GM12872 (cell line): ENCODE data around the gene RC3H1.

ENCODE experiments used
- TF ChIP-seq, protein P1 (sequence below): IDR thresholded peaks from 3 replicates; pipeline ENCODE4 v1.5.1; 2011; ENCODE audit warnings: low read depth, mild to moderate bottlenecking, low read length, moderate library complexity; ENCODE audit not compliant: insufficient read depth

The RC3H1 gene

GRCh38 chr1:174003867-174004266 lies 18.3 kb downstream of the RC3H1 start:
- TF ChIP-seq, protein P1, sequence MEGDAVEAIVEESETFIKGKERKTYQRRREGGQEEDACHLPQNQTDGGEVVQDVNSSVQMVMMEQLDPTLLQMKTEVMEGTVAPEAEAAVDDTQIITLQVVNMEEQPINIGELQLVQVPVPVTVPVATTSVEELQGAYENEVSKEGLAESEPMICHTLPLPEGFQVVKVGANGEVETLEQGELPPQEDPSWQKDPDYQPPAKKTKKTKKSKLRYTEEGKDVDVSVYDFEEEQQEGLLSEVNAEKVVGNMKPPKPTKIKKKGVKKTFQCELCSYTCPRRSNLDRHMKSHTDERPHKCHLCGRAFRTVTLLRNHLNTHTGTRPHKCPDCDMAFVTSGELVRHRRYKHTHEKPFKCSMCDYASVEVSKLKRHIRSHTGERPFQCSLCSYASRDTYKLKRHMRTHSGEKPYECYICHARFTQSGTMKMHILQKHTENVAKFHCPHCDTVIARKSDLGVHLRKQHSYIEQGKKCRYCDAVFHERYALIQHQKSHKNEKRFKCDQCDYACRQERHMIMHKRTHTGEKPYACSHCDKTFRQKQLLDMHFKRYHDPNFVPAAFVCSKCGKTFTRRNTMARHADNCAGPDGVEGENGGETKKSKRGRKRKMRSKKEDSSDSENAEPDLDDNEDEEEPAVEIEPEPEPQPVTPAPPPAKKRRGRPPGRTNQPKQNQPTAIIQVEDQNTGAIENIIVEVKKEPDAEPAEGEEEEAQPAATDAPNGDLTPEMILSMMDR, result no peak

DNA sequence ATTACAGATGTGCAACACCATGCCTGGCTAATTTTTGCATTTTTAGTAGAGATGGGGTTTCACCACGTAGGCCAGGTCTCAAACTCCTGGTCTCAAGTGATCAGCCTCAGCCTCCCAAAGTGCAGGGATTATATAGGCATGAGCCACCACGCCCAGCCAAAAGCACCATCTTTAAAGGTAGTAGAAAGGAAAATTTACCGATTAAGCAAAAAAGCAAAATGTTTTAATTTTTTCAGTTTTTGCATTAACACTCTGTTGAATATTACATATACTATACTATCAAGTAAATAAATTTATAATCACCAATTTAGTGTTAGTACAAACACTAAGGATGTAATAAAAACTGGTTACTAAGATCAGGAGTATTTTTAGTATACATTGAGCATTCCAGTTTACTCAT lies 20.6 kb downstream of the RC3H1 start:
- TF ChIP-seq, protein P1, result no peak

- TF ChIP-seq, protein P1, result no peak
Observed at GRCh38 chr1:174000371-174000770, 21.8 kb downstream of the RC3H1 start.

- TF ChIP-seq, protein P1, result no peak
Observed at GRCh38 chr1:173997791-173998190, 24.4 kb downstream of the RC3H1 start.

GRCh38 chr1:173996995-173997394 lies 25.2 kb downstream of the RC3H1 start:
- TF ChIP-seq, protein P1, result no peak

- TF ChIP-seq, protein P1, result no peak
Observed at GRCh38 chr1:173995475-173995874, 26.7 kb downstream of the RC3H1 start.

DNA sequence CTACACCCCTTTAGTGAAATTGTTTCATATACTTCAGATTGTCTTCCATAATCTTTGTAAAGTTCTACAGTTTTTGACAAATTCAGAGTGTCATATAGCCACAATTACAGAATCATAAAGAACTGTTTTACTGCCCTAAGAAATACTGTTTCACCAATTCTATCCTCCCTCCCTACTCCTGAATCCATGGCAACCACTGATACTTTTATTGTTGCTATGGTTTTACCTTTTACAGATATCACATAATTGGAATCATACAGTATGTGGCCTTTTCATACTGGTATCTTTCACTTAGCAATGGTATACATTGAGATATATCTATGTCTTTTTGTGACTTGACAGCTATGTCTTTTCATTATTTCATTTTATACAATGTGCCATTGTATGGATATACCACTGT lies 34.1 kb downstream of the RC3H1 start:
- TF ChIP-seq, protein P1, result no peak

- TF ChIP-seq, protein P1, result no peak
Observed at GRCh38 chr1:173986951-173987350, 35.2 kb downstream of the RC3H1 start.
